Pancreas (tissue), 10 donors: ENCODE results near the gene ARHGAP22. TPM values are rescaled to one million over a fixed set of nuclear protein-coding genes. Genes with fewer than 3 reads are reported as not detected.

Experiments
- ATAC-seq, 4 donors: fragments of 200-7000 bp; cut with Tn5 transposase; one replicate each; pipeline versions ENCODE4 v1.8.0 to v1.9.1; 2020; ENCODE audit warnings: mild to moderate bottlenecking in 4 of 4, moderate library complexity in 4 of 4
- DNase-seq, 6 donors: peaks; one replicate each; pipeline ENCODE4 v3.0.0-alpha.2; 2020
- FAIRE-seq: peaks from 2 replicates; lab custom pipeline; 2012; peaks lifted over from hg19 to GRCh38; lab: Jason Lieb, UNC
- H3K27ac ChIP-seq, 4 donors: fragments of 200-600 bp; sonication (generic); 1 replicate in 3 of 4; 2 replicates in 1 of 4; pipeline versions ENCODE4 v1.5.0 to v1.8.0; 2020
- H3K27me3 ChIP-seq, 4 donors: fragments of 200-600 bp; one replicate each; pipeline ENCODE4 v1.8.0; 2021
- H3K36me3 ChIP-seq, 3 donors: fragments of 200-600 bp; sonication (generic) in 1 of 3; one replicate each; pipeline versions ENCODE4 v1.5.0 to v1.8.0; 2020 to 2021
- H3K4me1 ChIP-seq, 3 donors: fragments of 200-600 bp; one replicate each; pipeline ENCODE4 v1.8.0; 2021
- H3K4me3 ChIP-seq, 4 donors: fragments of 200-600 bp; sonication (generic) in 2 of 4; one replicate each; pipeline versions ENCODE4 v1.5.0 to v1.8.0; 2020 to 2021
- H3K9me3 ChIP-seq, 4 donors: fragments of 200-600 bp; one replicate each; pipeline ENCODE4 v1.8.0; 2021
- CTCF ChIP-seq, 4 donors: fragments of 200-600 bp; sonication (generic) in 3 of 4; IDR thresholded peaks; one replicate each; pipeline versions ENCODE4 v1.5.0 to v1.8.0; 2021; ENCODE audit warnings: antibody characterized with exemption in 4 of 4
- WGBS, 2 donors: extraction: QIAGEN DNeasy Blood & Tissue Kit; methylation state at CpG; one replicate each; pipeline ENCODE4 v1.1.7; 2013; 5-methylcytosine and 5-hydroxymethylcytosine counted together
- intact Hi-C, 3 donors: fragments of 100-400 bp; cut with DNase I; formaldehyde crosslinking; loops; one replicate each; pipeline versions ENCODE4 v1.11.1 to v1.14.2; 2022
- polyA plus RNA-seq, 2 donors: library from polyadenylated mRNA; stranded (reverse); fragments of 200-250 nt; gene quantifications; one replicate each; pipeline ENCODE4 v1.2.3, GENCODE V29; 2013
- total RNA-seq, 6 donors: library from RNA; stranded (reverse); fragmentation: NEBNext Ultra II Directional in 4 of 6; extraction: Animal tissue kit (Norgen Biotek cat#: 25700) in 4 of 6; gene quantifications; one replicate each; pipeline versions ENCODE4 v1.2.1 to v1.2.4, GENCODE V29; 2021 to 2023
- donor health status: healthy with polysubstance abuse.
- donor health status: DM: no; HTN: no; CAD: no; lungs with moderate emphysema.
- donor health status: DM: no; HTN: no; CAD: no.
- donor health status: control.
- donor health status: control.
- donor health status: Bipolar disorder and iron deficiency.
- donor health status: DM: yes; HTN: yes; CAD: no.
- donor health status: DM: no; HTN: no; CAD: no.
- donor health status: DM: no; HTN: no; CAD: no.
- donor health status: DM: yes; HTN: yes; CAD: no.

The ARHGAP22 gene
- total and polyA plus RNA-seq, 8 donors, result 1.1 to 6.0 (median 1.9) TPM

GRCh38 chr10:48533951-48534720, 70.7 kb downstream of the ARHGAP22 start:
- ATAC-seq (peak in 2 of 4 donors; percentile 16 to 45), FAIRE-seq (no peak), DNase-seq (no peak)
- no peak overlapping the region for H3K4me3 ChIP-seq
- no peak overlapping the region for H3K27ac ChIP-seq
- 49 to 55% methylated on average over 8 of the region's 8 CpGs for WGBS, 2 donors
- H3K4me1 ChIP-seq, result no peaks in the 10 kb centered on the region
- intact Hi-C loops, result no loop called here
- no peaks in the 10 kb centered on the region for H3K27me3 ChIP-seq
- no peaks in the 10 kb centered on the region for H3K36me3 ChIP-seq
- no peak for TF ChIP-seq CTCF (IDR thresholded peaks at IDR 0.05)
- H3K9me3 ChIP-seq, result no peaks in the 10 kb centered on the region

- intact Hi-C loops, result no loop called here
- no peak for ATAC-seq
- Histone ChIP-seq H3K4me3 (no peak overlapping the region), H3K4me1 (no peaks in the 10 kb centered on the region), H3K9me3 (no peaks in the 10 kb centered on the region), H3K36me3 (no peaks in the 10 kb centered on the region), H3K27ac (no peak overlapping the region), H3K27me3 (no peaks in the 10 kb centered on the region)
- TF ChIP-seq CTCF (IDR thresholded peaks at IDR 0.05), result no peak
- 77 to 78% methylated on average over 3 of the region's 3 CpGs for WGBS, 2 donors
- FAIRE-seq, result no peak
- no peak for DNase-seq
Measured at GRCh38 chr10:48533540-48533939, 71.3 kb downstream of the ARHGAP22 start.

- ATAC-seq, result no peak
- FAIRE-seq, result no peak
- Histone ChIP-seq H3K4me1 (no peaks in the 10 kb centered on the region), H3K27me3 (no peaks in the 10 kb centered on the region), H3K36me3 (no peaks in the 10 kb centered on the region), H3K9me3 (no peaks in the 10 kb centered on the region), H3K4me3 (no peak overlapping the region), H3K27ac (no peak overlapping the region)
- intact Hi-C loops, result no loop called here
- WGBS, 2 donors, result 41 to 45% methylated on average over 5 of the region's 5 CpGs
- no peak for TF ChIP-seq CTCF (IDR thresholded peaks at IDR 0.05)
- no peak for DNase-seq
Measured at GRCh38 chr10:48531486-48531885, 73.4 kb downstream of the ARHGAP22 start.

- H3K4me1 ChIP-seq, result no peaks in the 10 kb centered on the region
- intact Hi-C loops, result no loop called here
- TF ChIP-seq CTCF (IDR thresholded peaks at IDR 0.05), result no peak
- FAIRE-seq (no peak), DNase-seq (no peak), ATAC-seq (no peak)
- H3K27ac ChIP-seq, result no peak overlapping the region
- H3K9me3 ChIP-seq, result no peaks in the 10 kb centered on the region
- H3K36me3 ChIP-seq, result no peaks in the 10 kb centered on the region
- no peak overlapping the region for H3K4me3 ChIP-seq
- 59% methylated on average over 2 of the region's 2 CpGs for WGBS, 2 donors
- H3K27me3 ChIP-seq, result no peaks in the 10 kb centered on the region
Measured at GRCh38 chr10:48529331-48529730, 75.5 kb downstream of the ARHGAP22 start.

GRCh38 chr10:48527756-48528155, 77.1 kb downstream of the ARHGAP22 start:
- FAIRE-seq, result no peak
- H3K9me3 ChIP-seq, result no peaks in the 10 kb centered on the region
- no peaks in the 10 kb centered on the region for H3K27me3 ChIP-seq
- intact Hi-C loops, result no loop called here
- ATAC-seq, result no peak
- TF ChIP-seq CTCF (IDR thresholded peaks at IDR 0.05), result no peak
- WGBS, 2 donors, result 97 to 100% methylated on average over 1 of the region's 1 CpG
- no peak for DNase-seq
- H3K4me3 ChIP-seq, result no peak overlapping the region
- H3K4me1 ChIP-seq, result peaks cover 0 to 5% (median 4%) of the 10 kb centered on the region in 3 donors
- no peak overlapping the region for H3K27ac ChIP-seq
- H3K36me3 ChIP-seq, result no peaks in the 10 kb centered on the region
